ENCODE data around the gene DTNBP1.

DTNBP1 gene

GRCh38 chr6:15531973-15532372 lies 130.9 kb downstream of the DTNBP1 start:
- DNase-seq (ENCODE audit: low read depth) = no peak

GRCh38 chr6:15530411-15530810 lies 132.4 kb downstream of the DTNBP1 start:
- DNase-seq (ENCODE audit: low read depth) = no peak

GRCh38 chr6:15528870-15529269 lies 134.0 kb downstream of the DTNBP1 start:
- DNase-seq (ENCODE audit: low read depth) = no peak

DNA sequence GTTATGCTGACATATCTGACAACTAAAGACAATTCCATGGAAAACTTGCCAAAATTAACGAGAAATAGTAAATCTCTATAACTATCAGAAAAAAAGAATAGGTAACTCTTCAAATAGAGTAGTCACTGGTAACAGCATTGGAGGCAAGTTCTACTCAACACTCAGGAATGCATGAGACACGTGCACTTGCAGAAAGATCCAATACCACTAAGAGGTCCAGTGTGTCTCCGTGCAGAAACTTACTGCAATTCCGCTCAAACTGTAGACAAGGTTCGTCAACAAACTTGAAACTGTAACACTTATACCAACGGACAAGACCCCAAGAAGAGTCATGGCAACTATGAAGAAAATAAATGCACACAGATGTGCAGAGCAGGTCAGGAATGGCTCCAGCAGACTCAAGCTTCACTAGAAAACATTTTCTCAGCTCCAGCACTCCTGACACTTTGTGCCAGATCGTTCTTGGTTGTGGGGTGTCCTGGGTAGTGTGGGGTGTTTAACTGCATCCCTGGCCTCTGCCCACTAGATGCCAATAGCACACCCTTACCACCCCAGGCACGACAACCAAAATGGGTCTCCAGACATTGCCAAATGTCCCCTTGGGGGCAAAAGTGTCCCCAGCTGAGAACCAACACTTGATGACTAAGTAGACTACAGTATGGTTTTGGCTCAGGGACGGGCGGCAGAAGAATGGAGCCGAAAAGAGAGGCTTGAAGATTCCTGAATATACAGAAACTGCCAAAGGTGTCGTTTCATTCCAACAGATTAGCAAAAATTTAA lies 134.8 kb downstream of the DTNBP1 start:
- no peak for DNase-seq (ENCODE audit: low read depth)

DNA sequence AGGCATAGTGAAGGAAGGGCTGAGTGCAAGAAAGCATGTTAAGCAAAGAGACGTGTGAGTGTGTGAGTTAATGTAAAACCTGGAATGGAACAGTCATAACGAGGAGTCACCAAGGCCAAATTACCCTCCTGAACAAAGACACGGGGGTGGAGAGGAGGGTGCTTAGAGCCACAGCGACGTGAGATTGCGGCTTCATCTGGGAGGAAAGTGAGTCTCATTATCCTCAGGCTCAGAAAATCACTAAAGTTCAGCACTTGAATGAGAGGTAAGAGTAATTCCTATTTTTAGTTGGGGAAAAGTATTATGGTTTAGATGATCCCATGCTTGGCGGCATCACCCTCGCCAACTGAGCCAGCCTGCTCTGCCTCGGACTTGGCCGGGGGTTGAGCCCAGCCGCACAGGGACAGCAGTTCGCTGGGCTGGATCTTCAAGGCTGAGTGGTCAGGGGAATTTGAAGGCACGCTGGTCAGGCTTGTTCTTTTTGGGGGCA lies 136.6 kb downstream of the DTNBP1 start:
- DNase-seq (ENCODE audit: low read depth) = no peak

GRCh38 chr6:15524861-15525401 lies 137.9 kb downstream of the DTNBP1 start:
- DNase-seq (ENCODE audit: low read depth) = no peak

- no peak for DNase-seq (ENCODE audit: low read depth)
Measured at GRCh38 chr6:15523679-15524630, 138.9 kb downstream of the DTNBP1 start.

- no peak for DNase-seq (ENCODE audit: low read depth)
Measured at GRCh38 chr6:15522856-15523529, 139.8 kb downstream of the DTNBP1 start.

DNA sequence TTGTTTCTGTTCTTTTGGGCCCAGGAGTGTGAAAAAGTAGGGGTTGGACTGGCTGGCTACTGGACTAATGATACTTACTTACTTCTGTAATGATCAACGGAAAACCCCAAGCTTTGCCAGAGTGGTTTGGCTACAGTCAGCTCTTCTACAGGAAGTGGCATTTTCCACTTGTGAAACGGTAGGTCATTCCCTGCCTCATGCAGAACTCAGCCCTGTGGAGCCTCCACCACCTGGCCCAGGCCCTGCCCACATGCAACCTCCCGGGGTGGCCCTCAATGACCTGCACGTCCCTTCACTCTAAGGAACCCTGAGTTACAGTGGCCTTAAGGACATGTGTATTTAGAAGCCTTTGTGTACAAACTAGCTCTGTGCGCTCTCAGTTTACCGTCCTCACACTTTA lies 140.4 kb downstream of the DTNBP1 start:
- DNase-seq (ENCODE audit: low read depth) = no peak

- no peak for DNase-seq (ENCODE audit: low read depth)
Measured at GRCh38 chr6:15522026-15522425, 140.8 kb downstream of the DTNBP1 start.

GRCh38 chr6:15521582-15521981 lies 141.2 kb downstream of the DTNBP1 start:
- no peak for DNase-seq (ENCODE audit: low read depth)

DNA sequence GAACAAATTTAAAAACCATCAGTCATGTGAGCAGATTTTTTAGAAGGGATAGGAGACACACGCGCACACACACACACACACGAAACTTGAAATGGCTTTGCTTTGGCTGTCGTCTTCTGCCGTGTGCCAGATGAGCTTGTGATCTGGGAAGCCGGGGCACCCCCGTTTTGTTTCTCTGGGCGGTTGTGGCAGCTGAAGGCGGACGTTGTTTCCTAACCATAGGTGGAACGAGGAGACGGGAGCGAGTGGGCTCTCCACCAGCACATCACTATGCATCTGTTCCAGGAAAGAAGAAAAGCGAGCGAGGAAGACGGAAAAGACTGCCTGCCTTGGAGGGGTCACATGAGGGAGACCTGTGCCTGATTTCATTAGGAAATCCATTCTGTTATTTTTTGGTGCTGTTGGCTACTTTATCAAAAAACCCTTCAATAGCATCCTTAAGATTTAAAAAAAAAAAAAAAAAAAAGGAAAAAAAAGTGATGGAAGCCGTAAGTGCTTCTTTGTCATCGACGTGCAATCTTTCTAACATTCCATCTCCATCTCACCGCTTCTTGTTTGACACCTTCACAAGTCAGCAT lies 142.1 kb downstream of the DTNBP1 start:
- DNase-seq (ENCODE audit: low read depth) = no peak

GRCh38 chr6:15519681-15520080 lies 143.1 kb downstream of the DTNBP1 start:
- no peak for DNase-seq (ENCODE audit: low read depth)

GRCh38 chr6:15518878-15519277 lies 143.9 kb downstream of the DTNBP1 start:
- DNase-seq (ENCODE audit: low read depth) = no peak

GRCh38 chr6:15518057-15518456 lies 144.8 kb downstream of the DTNBP1 start:
- DNase-seq (ENCODE audit: low read depth) = no peak

DNA sequence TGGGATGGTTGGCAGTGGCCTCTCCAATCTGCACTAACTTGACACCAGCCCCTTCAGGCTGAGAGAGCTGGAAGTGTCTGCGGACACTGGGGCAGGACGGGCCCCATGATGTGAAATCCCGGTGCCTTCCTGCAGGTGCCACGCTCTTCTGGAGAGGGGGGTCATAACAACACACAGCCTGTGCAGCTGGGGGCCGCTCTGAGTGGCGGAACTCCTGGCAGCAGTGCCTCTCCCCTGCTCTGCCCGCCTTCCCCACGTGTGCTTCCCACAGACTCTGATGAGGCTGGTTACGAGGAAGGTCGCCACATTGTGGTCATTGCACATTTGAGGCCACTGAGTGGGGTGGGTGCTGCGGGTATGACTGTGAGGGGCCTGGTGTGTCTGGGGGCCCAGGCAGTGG lies 145.2 kb downstream of the DTNBP1 start:
- DNase-seq (ENCODE audit: low read depth) = no peak

- no peak for DNase-seq (ENCODE audit: low read depth)
Measured at GRCh38 chr6:15516923-15517560, 145.8 kb downstream of the DTNBP1 start.

DNA sequence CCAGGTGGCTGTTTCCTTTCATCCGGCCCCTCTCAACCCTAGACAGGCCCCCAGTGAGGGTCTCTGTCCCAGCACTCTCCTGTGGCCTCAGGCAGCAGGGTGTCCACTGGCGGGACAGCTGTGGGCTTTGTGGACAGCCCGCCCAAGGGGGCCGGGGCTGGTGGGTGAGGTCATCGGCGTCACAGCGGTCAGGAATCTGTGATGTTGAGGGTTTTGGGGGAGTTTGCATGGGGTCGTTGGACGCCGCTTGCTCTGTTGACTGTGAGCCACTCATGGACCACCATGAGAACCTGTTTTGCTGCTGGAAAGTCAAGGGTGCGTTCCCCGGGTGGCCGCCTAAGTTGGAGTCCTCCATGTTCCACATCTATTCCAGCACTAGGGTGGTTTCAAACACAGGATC lies 146.4 kb downstream of the DTNBP1 start:
- DNase-seq (ENCODE audit: low read depth) = no peak

- DNase-seq (ENCODE audit: low read depth) = no peak
Measured at GRCh38 chr6:15515660-15516375, 147.0 kb downstream of the DTNBP1 start.

DNA sequence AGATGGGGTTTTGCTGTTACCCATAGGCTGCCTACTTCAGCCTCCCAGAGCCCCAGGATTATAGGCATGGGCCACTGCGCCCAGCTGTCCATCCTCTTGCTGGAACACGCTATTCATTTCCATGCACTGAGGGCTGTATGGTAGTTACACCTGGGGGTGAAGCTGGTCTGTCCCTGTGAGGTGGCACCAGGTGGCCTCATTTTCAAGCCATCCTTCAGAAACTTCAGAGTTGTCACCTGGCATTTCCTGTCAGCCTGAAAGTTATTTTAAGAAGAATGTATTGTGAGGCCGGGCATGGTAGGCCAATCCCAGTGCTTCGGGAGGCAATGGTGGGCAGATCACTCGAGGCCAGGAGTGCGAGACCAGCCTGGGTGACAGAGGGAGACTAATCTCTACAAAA lies 147.6 kb downstream of the DTNBP1 start:
- no peak for DNase-seq (ENCODE audit: low read depth)

All from non-pigmented ciliary epithelial cell (primary cell).